ENCODE measurements around the gene DFFB.

DFFB gene

GRCh38 chr1:3817821-3818597, 39.3 kb upstream of the DFFB start:
- DNase-seq (ENCODE audit: low read depth, low spot score), result no peak
- no peak overlapping the region for H3K4me3 ChIP-seq (ENCODE audit: low read length)
- no peaks in the 10 kb centered on the region for H3K9me3 ChIP-seq (ENCODE audit: control insufficient read depth, insufficient read depth, low read length)
- H3K36me3 ChIP-seq (ENCODE audit: control insufficient read depth, insufficient read depth, low read length), result peaks cover 5% of the 10 kb centered on the region
- WGBS (ENCODE audit: insufficient coverage, insufficient read length), result no CpG with 5 or more reads among the region's 28 CpGs
- no peak overlapping the region for H3K27ac ChIP-seq (ENCODE audit: low read length)
- H3K4me1 ChIP-seq (ENCODE audit: control insufficient read depth, insufficient read depth, low read length), result no peaks in the 10 kb centered on the region
- H3K27me3 ChIP-seq (ENCODE audit: control insufficient read depth, insufficient read depth, low read length), result no peaks in the 10 kb centered on the region

GRCh38 chr1:3819771-3820200, 37.5 kb upstream of the DFFB start:
- no peak overlapping the region for H3K27ac ChIP-seq (ENCODE audit: low read length)
- no peaks in the 10 kb centered on the region for H3K4me1 ChIP-seq (ENCODE audit: control insufficient read depth, insufficient read depth, low read length)
- no peaks in the 10 kb centered on the region for H3K9me3 ChIP-seq (ENCODE audit: control insufficient read depth, insufficient read depth, low read length)
- no CpG with 5 or more reads among the region's 10 CpGs for WGBS (ENCODE audit: insufficient coverage, insufficient read length)
- DNase-seq (ENCODE audit: low read depth, low spot score), result no peak
- no peaks in the 10 kb centered on the region for H3K27me3 ChIP-seq (ENCODE audit: control insufficient read depth, insufficient read depth, low read length)
- H3K4me3 ChIP-seq (ENCODE audit: low read length), result no peak overlapping the region
- H3K36me3 ChIP-seq (ENCODE audit: control insufficient read depth, insufficient read depth, low read length), result peaks cover 4% of the 10 kb centered on the region

- no CpG with 5 or more reads among the region's 8 CpGs for WGBS (ENCODE audit: insufficient coverage, insufficient read length)
- Histone ChIP-seq H3K36me3 (ENCODE audit: control insufficient read depth, insufficient read depth, low read length) (peaks cover 3% of the 10 kb centered on the region; the same call in 1 of the 2 replicates), H3K27me3 (ENCODE audit: control insufficient read depth, insufficient read depth, low read length) (no peaks in the 10 kb centered on the region), H3K4me1 (ENCODE audit: control insufficient read depth, insufficient read depth, low read length) (no peaks in the 10 kb centered on the region), H3K27ac (ENCODE audit: low read length) (no peak overlapping the region), H3K9me3 (ENCODE audit: control insufficient read depth, insufficient read depth, low read length) (no peaks in the 10 kb centered on the region), H3K4me3 (ENCODE audit: low read length) (no peak overlapping the region)
- no peak for DNase-seq (ENCODE audit: low read depth, low spot score)
Measured at GRCh38 chr1:3820316-3820715, 37.0 kb upstream of the DFFB start.

GRCh38 chr1:3821004-3821403, 36.3 kb upstream of the DFFB start:
- Histone ChIP-seq H3K36me3 (ENCODE audit: control insufficient read depth, insufficient read depth, low read length) (peaks cover 10% of the 10 kb centered on the region; the same call in 1 of the 2 replicates), H3K27me3 (ENCODE audit: control insufficient read depth, insufficient read depth, low read length) (no peaks in the 10 kb centered on the region), H3K9me3 (ENCODE audit: control insufficient read depth, insufficient read depth, low read length) (no peaks in the 10 kb centered on the region), H3K4me3 (ENCODE audit: low read length) (no peak overlapping the region), H3K27ac (ENCODE audit: low read length) (no peak overlapping the region), H3K4me1 (ENCODE audit: control insufficient read depth, insufficient read depth, low read length) (no peaks in the 10 kb centered on the region)
- no CpG with 5 or more reads among the region's 6 CpGs for WGBS (ENCODE audit: insufficient coverage, insufficient read length)
- DNase-seq (ENCODE audit: low read depth, low spot score), result no peak

- Histone ChIP-seq H3K36me3 (ENCODE audit: control insufficient read depth, insufficient read depth, low read length) (peaks cover 11% of the 10 kb centered on the region; the same call in 1 of the 2 replicates), H3K27me3 (ENCODE audit: control insufficient read depth, insufficient read depth, low read length) (no peaks in the 10 kb centered on the region), H3K4me3 (ENCODE audit: low read length) (no peak overlapping the region), H3K9me3 (ENCODE audit: control insufficient read depth, insufficient read depth, low read length) (no peaks in the 10 kb centered on the region), H3K27ac (ENCODE audit: low read length) (no peak overlapping the region), H3K4me1 (ENCODE audit: control insufficient read depth, insufficient read depth, low read length) (no peaks in the 10 kb centered on the region)
- no CpG with 5 or more reads among the region's 13 CpGs for WGBS (ENCODE audit: insufficient coverage, insufficient read length)
- no peak for DNase-seq (ENCODE audit: low read depth, low spot score)
Measured at GRCh38 chr1:3821447-3821846, 35.8 kb upstream of the DFFB start.

- Histone ChIP-seq H3K4me1 (ENCODE audit: control insufficient read depth, insufficient read depth, low read length) (no peaks in the 10 kb centered on the region), H3K36me3 (ENCODE audit: control insufficient read depth, insufficient read depth, low read length) (peaks cover 11% of the 10 kb centered on the region; the same call in 1 of the 2 replicates), H3K27me3 (ENCODE audit: control insufficient read depth, insufficient read depth, low read length) (no peaks in the 10 kb centered on the region), H3K9me3 (ENCODE audit: control insufficient read depth, insufficient read depth, low read length) (no peaks in the 10 kb centered on the region), H3K4me3 (ENCODE audit: low read length) (no peak overlapping the region), H3K27ac (ENCODE audit: low read length) (no peak overlapping the region)
- DNase-seq (ENCODE audit: low read depth, low spot score), result no peak
- WGBS (ENCODE audit: insufficient coverage, insufficient read length), result no CpG with 5 or more reads among the region's 15 CpGs
Measured at GRCh38 chr1:3821908-3822307, 35.4 kb upstream of the DFFB start.

- Histone ChIP-seq H3K4me1 (ENCODE audit: control insufficient read depth, insufficient read depth, low read length) (no peaks in the 10 kb centered on the region), H3K27me3 (ENCODE audit: control insufficient read depth, insufficient read depth, low read length) (no peaks in the 10 kb centered on the region), H3K4me3 (ENCODE audit: low read length) (no peak overlapping the region), H3K9me3 (ENCODE audit: control insufficient read depth, insufficient read depth, low read length) (no peaks in the 10 kb centered on the region), H3K27ac (ENCODE audit: low read length) (no peak overlapping the region), H3K36me3 (ENCODE audit: control insufficient read depth, insufficient read depth, low read length) (peaks cover 11% of the 10 kb centered on the region; the same call in 1 of the 2 replicates)
- no peak for DNase-seq (ENCODE audit: low read depth, low spot score)
- WGBS (ENCODE audit: insufficient coverage, insufficient read length), result no CpG with 5 or more reads among the region's 16 CpGs
Measured at GRCh38 chr1:3822421-3822820, 34.9 kb upstream of the DFFB start.

- no peak for DNase-seq (ENCODE audit: low read depth, low spot score)
- H3K36me3 ChIP-seq (ENCODE audit: control insufficient read depth, insufficient read depth, low read length), result peaks cover 11% of the 10 kb centered on the region; the same call in 1 of the 2 replicates
- H3K4me3 ChIP-seq (ENCODE audit: low read length), result no peak overlapping the region
- no peak overlapping the region for H3K27ac ChIP-seq (ENCODE audit: low read length)
- H3K9me3 ChIP-seq (ENCODE audit: control insufficient read depth, insufficient read depth, low read length), result no peaks in the 10 kb centered on the region
- no peaks in the 10 kb centered on the region for H3K4me1 ChIP-seq (ENCODE audit: control insufficient read depth, insufficient read depth, low read length)
- WGBS (ENCODE audit: insufficient coverage, insufficient read length), result no CpG with 5 or more reads among the region's 8 CpGs
- H3K27me3 ChIP-seq (ENCODE audit: control insufficient read depth, insufficient read depth, low read length), result no peaks in the 10 kb centered on the region
Measured at GRCh38 chr1:3824650-3825049, 32.6 kb upstream of the DFFB start.

- peaks cover 11% of the 10 kb centered on the region; the same call in 1 of the 2 replicates for H3K36me3 ChIP-seq (ENCODE audit: control insufficient read depth, insufficient read depth, low read length)
- WGBS (ENCODE audit: insufficient coverage, insufficient read length), result no CpG with 5 or more reads among the region's 15 CpGs
- H3K27me3 ChIP-seq (ENCODE audit: control insufficient read depth, insufficient read depth, low read length), result no peaks in the 10 kb centered on the region
- no peaks in the 10 kb centered on the region for H3K9me3 ChIP-seq (ENCODE audit: control insufficient read depth, insufficient read depth, low read length)
- no peak for DNase-seq (ENCODE audit: low read depth, low spot score)
- no peaks in the 10 kb centered on the region for H3K4me1 ChIP-seq (ENCODE audit: control insufficient read depth, insufficient read depth, low read length)
- H3K4me3 ChIP-seq (ENCODE audit: low read length), result no peak overlapping the region
- H3K27ac ChIP-seq (ENCODE audit: low read length), result no peak overlapping the region
Measured at GRCh38 chr1:3825356-3825755, 31.9 kb upstream of the DFFB start.

GRCh38 chr1:3827813-3828307, 29.4 kb upstream of the DFFB start:
- Histone ChIP-seq H3K27me3 (ENCODE audit: control insufficient read depth, insufficient read depth, low read length) (no peaks in the 10 kb centered on the region), H3K9me3 (ENCODE audit: control insufficient read depth, insufficient read depth, low read length) (no peaks in the 10 kb centered on the region), H3K36me3 (ENCODE audit: control insufficient read depth, insufficient read depth, low read length) (peaks cover 11% of the 10 kb centered on the region; the same call in 1 of the 2 replicates), H3K4me3 (ENCODE audit: low read length) (no peak overlapping the region), H3K27ac (ENCODE audit: low read length) (no peak overlapping the region), H3K4me1 (ENCODE audit: control insufficient read depth, insufficient read depth, low read length) (no peaks in the 10 kb centered on the region)
- WGBS (ENCODE audit: insufficient coverage, insufficient read length), result no CpG with 5 or more reads among the region's 14 CpGs
- no peak for DNase-seq (ENCODE audit: low read depth, low spot score)
